ENCODE data around the gene PGGHG.

GRCh38 chr11:289398-289711, 429 bp downstream of the PGGHG start:
- no peak for TF ChIP-seq POLR2AphosphoS5 (IDR thresholded peaks at IDR 0.05; ENCODE audit: low read depth, low read length)
- TF ChIP-seq POLR2A (IDR thresholded peaks at IDR 0.05; ENCODE audit: low read depth, low read length) = no peak
